ENCODE results near the gene ITCH. TPM values are rescaled to one million over a fixed set of nuclear protein-coding genes. Genes with fewer than 3 reads are reported as not detected.
"Not testable (repeated sequence)": the region's sequence is repeated elsewhere in the genome, so short reads cannot be mapped to it uniquely, and the experiment has no call there.

The ITCH gene
- polyA plus RNA-seq, 3 donors = 51.4 to 55.1 (median 53.2) TPM

DNA sequence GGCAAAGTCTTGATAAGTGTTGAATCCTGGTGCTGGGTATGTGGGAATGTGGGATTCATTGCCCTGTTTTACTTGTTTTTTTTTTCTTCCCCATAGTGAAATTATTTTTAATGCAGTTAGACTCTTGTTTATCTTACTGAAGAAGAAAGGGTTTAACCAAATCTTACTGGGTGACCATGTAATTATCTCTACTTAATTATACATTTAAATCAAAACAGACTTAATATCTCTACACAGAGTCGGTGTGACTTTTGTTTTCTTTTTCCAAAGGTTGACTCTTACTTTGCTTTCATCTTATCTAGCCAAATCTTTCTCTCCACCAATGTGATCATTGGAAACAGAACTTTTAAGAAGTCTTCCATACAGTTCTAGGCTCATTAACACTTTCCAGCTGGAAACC, 85.4 kb downstream of the ITCH start:
- DNase-seq (ENCODE audit: low read depth in 3 of 3, low spot score in 2 of 3) = no peak

DNA sequence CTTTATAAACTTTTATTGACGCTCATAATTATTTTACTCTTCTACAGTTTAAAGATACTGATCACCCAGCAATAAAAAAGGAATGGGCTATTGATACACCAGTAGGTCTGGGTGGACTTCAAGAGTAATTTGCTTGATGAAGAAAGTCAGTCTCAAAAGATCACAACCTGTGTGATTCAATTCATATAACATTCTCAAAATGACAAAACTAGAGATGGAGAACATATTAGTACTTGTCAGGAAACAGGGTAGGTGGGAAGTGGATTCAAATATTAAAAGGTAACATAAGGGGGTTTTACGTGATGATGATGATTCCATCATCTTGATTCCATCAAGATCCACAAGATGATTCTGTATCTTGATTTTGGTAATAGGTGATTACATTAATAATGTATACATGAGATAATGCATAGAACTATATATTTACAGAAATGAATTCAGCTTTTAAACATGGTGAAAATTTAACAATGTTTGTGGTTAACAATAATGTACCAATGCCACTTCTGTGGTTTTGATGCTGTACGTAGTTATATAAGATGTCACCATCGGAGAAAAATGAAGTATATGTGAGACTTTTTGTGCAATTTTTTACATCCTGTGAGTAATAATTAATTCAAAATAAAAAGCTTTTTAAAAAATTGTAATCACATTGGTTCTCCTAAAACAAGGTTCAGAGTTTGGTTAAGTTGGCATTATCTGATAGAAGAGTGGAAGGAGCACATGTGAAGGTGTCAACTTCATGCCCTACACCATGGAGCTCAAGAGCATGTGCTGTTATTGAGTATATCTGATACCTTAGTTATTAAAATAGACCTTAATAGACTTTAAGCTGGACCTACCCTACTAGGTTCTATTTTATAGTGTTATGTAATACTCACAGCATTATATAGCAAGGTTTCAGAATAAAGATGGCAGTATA, 86.9 kb downstream of the ITCH start:
- DNase-seq (ENCODE audit: low read depth in 3 of 3, low spot score in 2 of 3) = no peak

DNA sequence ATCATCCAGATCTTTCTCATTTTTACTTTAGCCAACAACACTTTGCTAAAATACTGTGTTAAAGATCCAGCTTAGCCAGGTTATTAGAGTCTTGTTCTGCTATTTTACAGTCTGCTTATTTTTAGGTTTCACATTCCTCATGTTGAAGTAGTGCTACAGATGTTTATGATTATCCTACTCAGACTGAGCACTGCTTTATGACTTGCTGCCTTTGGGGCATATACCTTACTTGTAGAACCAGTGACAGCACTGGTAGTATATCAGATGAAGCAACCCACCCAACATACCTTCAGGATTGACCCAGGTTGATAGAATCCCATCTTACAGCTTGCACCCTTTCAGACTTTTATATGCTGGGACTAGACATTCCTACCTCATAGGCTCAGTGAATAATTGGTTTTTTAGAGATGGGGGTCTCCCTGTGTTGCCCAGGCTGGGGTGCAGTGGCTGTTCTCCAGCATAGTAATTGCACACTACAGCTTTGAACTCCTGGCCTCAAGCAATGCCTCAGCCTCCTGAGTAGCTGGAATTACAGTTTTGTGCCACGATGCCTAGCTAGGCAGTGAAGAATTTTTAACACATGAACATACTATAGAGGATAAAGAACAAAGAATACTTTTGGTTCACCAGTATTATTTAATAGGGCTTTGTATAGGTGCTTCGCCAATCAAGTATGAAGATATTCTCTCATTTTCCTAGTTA, 89.4 kb downstream of the ITCH start:
- DNase-seq (ENCODE audit: low read depth in 3 of 3, low spot score in 2 of 3) = no peak

DNA sequence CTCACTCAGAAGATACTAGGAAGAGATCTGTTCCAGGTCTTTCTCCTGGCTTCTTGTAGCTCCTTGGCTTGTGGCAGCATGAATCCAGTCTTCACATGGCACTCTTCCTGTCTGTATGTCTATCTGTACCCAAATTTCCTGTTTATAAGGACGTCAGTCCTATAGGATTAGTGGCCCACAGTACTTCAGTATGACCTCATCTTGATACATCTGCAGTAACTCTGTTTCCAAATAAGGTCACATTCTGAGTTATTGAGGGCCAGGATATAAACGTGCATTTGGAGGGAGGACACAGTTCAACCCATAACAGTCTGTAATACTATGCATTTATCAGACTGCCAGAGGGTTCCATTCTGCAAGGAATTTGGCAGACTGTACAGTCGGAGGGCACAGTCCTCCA, 95.6 kb downstream of the ITCH start:
- DNase-seq (ENCODE audit: low read depth in 3 of 3, low spot score in 2 of 3) = no peak

- DNase-seq (ENCODE audit: low read depth in 3 of 3, low spot score in 2 of 3) = no peak
These were observed 96.3 kb downstream of the ITCH start for GRCh38 chr20:34459209-34459897.

DNA sequence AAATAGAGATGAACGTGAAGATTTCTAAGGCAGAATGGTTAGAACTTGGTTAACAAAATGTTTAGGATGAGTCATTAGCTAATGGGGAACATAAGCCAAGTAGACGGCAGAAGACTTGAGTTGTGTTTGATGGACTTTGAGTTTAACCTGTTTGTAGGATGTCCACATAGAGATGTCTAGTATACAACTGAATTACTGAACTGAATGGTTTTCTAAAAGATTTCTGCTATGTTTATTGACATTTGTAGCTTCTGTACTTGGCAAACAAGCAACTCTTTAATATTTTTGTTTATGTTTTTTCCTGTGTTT, 98.7 kb downstream of the ITCH start:
- no peak for DNase-seq (ENCODE audit: low read depth in 3 of 3, low spot score in 2 of 3)

- no peak for DNase-seq (ENCODE audit: low read depth in 3 of 3, low spot score in 2 of 3)
These were observed 105.9 kb downstream of the ITCH start for GRCh38 chr20:34468951-34469350.

- DNase-seq (ENCODE audit: low read depth in 3 of 3, low spot score in 2 of 3) = no peak
These were observed 109.3 kb downstream of the ITCH start for GRCh38 chr20:34472246-34472925.

DNA sequence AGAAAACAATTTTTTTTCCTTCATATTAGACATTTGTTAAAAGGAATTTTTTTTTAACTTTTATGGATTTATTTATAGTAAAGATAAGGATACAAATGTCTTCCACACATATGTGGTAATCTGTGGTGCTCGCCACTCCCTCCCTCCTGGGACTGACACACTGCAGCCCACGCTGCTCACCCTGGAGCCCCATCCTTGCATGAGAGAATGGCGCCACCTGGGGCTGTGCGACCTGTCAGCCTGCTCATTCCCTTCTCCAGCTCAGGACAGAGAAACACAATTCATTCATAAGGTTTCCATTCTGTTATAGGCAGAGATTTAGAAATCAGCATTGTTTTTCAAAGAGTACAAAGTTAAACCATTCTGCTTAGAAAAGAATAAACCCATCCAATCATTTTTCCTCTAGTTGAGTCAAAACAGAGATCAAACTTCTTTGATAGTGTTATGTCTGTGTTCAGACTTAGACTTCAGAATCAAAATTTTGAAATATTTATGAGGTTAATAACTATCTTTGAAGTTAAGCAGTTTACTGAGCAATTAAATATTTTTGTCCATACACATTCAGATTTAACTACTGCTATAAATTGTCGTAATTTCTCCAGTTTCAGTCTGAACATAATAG, 110.3 kb downstream of the ITCH start:
- DNase-seq (ENCODE audit: low read depth in 3 of 3, low spot score in 2 of 3) = no peak

GRCh38 chr20:34475979-34476736, 113.1 kb downstream of the ITCH start:
- DNase-seq (ENCODE audit: low read depth in 3 of 3, low spot score in 2 of 3) = peak in 1 of 3 donors; percentile 10

GRCh38 chr20:34479627-34480026, 116.6 kb downstream of the ITCH start:
- no peak for DNase-seq (ENCODE audit: low read depth in 3 of 3, low spot score in 2 of 3)

- DNase-seq (ENCODE audit: low read depth in 3 of 3, low spot score in 2 of 3) = not testable (repeated sequence)
These were observed 119.1 kb downstream of the ITCH start for GRCh38 chr20:34482154-34482553.

- not testable (repeated sequence) for DNase-seq (ENCODE audit: low read depth in 3 of 3, low spot score in 2 of 3)
These were observed 120.6 kb downstream of the ITCH start for GRCh38 chr20:34483585-34484220.

DNA sequence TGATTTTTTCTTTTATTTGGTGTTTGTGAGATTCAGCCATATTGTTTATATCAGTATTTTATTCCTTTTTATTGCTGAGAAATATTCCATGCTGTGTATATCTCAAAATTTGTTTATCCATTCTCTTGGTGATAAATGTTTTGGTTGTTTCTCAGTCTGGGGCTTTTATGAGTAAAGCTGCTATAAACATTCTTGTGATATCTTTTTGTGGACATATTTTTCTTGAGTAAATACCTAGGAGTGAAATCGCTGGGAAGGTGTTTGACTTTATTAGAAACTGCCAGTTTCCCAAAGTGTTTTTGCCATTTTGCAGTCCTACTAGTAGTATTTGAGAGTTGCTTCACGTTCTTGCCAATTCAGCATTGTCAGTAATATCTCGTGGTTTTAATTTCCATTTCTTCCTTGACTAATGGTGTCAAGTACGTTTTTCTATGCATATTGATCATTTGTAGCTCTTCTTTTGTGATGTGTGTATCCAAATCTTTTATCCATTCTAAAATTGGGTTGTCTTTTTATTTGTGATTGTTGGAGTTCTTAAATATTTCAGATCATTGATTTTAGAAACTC, 122.1 kb downstream of the ITCH start:
- DNase-seq (ENCODE audit: low read depth in 3 of 3, low spot score in 2 of 3) = no peak

GRCh38 chr20:34491226-34491931, 128.3 kb downstream of the ITCH start:
- DNase-seq (ENCODE audit: low read depth in 3 of 3, low spot score in 2 of 3) = no peak

DNA sequence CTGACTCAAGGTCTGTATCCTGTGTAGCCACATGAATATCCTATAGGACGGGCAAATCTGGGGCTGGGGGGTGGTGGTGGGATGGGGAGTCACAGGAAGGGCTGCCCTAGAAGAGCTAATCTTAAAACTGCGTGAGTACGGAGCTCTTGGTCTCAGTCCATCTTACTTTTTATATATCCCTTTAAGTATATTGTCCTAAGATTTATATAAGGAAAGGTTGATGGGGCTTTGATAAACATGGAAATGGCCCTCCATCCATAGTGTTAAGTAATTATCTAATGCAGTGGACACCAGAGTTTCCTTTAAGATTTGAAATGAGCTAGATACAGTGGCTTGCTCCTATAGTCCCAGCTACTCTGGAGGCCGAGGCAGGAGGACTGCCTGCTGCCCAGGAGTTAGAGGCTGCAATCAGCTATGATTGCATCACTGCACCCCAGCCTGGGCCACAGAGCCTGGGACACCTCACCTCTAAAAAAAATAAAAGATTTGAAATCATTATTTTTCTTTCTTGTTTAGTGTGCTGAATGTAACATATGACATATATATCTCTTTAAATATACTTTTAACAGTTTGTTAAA, 128.9 kb downstream of the ITCH start:
- DNase-seq (ENCODE audit: low read depth in 3 of 3, low spot score in 2 of 3) = no peak

- no peak for DNase-seq (ENCODE audit: low read depth in 3 of 3, low spot score in 2 of 3)
These were observed 130.6 kb downstream of the ITCH start for GRCh38 chr20:34493646-34494045.

- DNase-seq (ENCODE audit: low read depth in 3 of 3, low spot score in 2 of 3) = no peak
These were observed 132.2 kb downstream of the ITCH start for GRCh38 chr20:34495307-34495706.
